Stimulated activated CD8-positive, alpha-beta memory T cell treated with anti-CD3 and anti-CD28 coated beads, Interleukin-4, amount 100 ng/mL, for 24 hours (primary cell): ENCODE data around the gene GRIN3A.

Experiments used
- DNase-seq: peaks from one replicate; pipeline ENCODE4 v3.0.0-alpha.2; 2020; ENCODE audit warnings: low read depth

The GRIN3A gene

GRCh38 chr9:101705135-101705661, 33.2 kb downstream of the GRIN3A start:
- no peak for DNase-seq

GRCh38 chr9:101702257-101702656, 36.2 kb downstream of the GRIN3A start:
- no peak for DNase-seq

GRCh38 chr9:101693546-101694336, 44.7 kb downstream of the GRIN3A start:
- DNase-seq: no peak

- DNase-seq: no peak
These were observed 46.8 kb downstream of the GRIN3A start for GRCh38 chr9:101691657-101692056.

- no peak for DNase-seq
These were observed 49.4 kb downstream of the GRIN3A start for GRCh38 chr9:101689039-101689438.

GRCh38 chr9:101684665-101685064, 53.8 kb downstream of the GRIN3A start:
- DNase-seq: no peak

GRCh38 chr9:101683236-101683635, 55.2 kb downstream of the GRIN3A start:
- DNase-seq: no peak

- DNase-seq: no peak
These were observed 60.6 kb downstream of the GRIN3A start for GRCh38 chr9:101677861-101678260.

GRCh38 chr9:101675341-101675740, 63.1 kb downstream of the GRIN3A start:
- no peak for DNase-seq

GRCh38 chr9:101674165-101674564, 64.3 kb downstream of the GRIN3A start:
- no peak for DNase-seq

- no peak for DNase-seq
These were observed 64.8 kb downstream of the GRIN3A start for GRCh38 chr9:101673642-101674041.

- no peak for DNase-seq
These were observed 66.9 kb downstream of the GRIN3A start for GRCh38 chr9:101671567-101671966.

- DNase-seq: no peak
These were observed 70.0 kb downstream of the GRIN3A start for GRCh38 chr9:101668421-101668820.

- no peak for DNase-seq
These were observed 74.0 kb downstream of the GRIN3A start for GRCh38 chr9:101664453-101664852.

GRCh38 chr9:101652601-101653175, 85.8 kb downstream of the GRIN3A start:
- DNase-seq: no peak

- DNase-seq: no peak
These were observed 88.3 kb downstream of the GRIN3A start for GRCh38 chr9:101650142-101650541.

GRCh38 chr9:101648493-101648892, 90.0 kb downstream of the GRIN3A start:
- DNase-seq: no peak

GRCh38 chr9:101639785-101640665, 98.4 kb downstream of the GRIN3A start:
- no peak for DNase-seq

GRCh38 chr9:101639311-101639710, 99.1 kb downstream of the GRIN3A start:
- DNase-seq: no peak

- DNase-seq: no peak
These were observed 102.2 kb downstream of the GRIN3A start for GRCh38 chr9:101636247-101636646.

GRCh38 chr9:101635473-101635872, 103.0 kb downstream of the GRIN3A start:
- DNase-seq: no peak

GRCh38 chr9:101634741-101635409, 103.6 kb downstream of the GRIN3A start:
- no peak for DNase-seq
